ENCODE data around the gene DAP. TPM values are rescaled to one million over a fixed set of nuclear protein-coding genes. Genes with fewer than 3 reads are reported as not detected.

Gene DAP
- total and polyA plus RNA-seq, 10 of the 15 experiments (the other 5 are each of a cell fraction or from before 2014, with no cell fraction given) = 12.9 to 130 (median 49.9) TPM

DNA sequence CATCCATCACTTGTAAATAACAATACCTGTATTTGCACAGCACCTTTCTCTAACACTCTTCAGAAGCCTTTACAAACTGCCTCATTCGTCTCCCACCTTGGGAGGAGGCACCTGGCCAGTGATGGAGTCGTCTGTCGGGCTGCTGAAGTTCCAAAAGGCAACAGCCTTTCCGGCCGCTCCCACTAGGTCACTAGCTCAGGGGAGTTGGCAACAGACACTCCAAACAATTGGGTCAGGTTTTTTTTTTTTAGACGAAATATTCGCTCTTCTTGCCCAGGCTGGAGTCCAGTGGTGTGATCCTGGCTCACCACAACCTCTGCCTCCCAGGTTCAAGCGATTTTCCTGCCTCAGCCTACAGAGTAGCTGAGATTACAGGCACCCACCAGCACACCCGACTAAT lies 4.0 kb downstream of the DAP start:
- H4K20me1 ChIP-seq (ENCODE audit: control insufficient read depth, insufficient read depth) = no peaks in the 10 kb centered on the region; the same call in 1 of the 2 replicates
- peaks cover 77% of the 10 kb centered on the region for H3K79me2 ChIP-seq (ENCODE audit: control insufficient read depth, insufficient read depth, low read length)
- ChIA-PET POLR2A (interaction anchor here (0.6 to 1.0 kb wide), 3 partner anchors 18 to 149 kb away, joined by 3 read pairs; no protein-coding TSS in a partner anchor), CTCF (interaction anchor here (1.0 to 1.6 kb wide), 2 partner anchors 43 to 55 kb away, joined by 4 to 6 read pairs; no protein-coding TSS in a partner anchor), RAD21 (ENCODE audit: unreplicated experiment) (interaction anchor here (1.0 to 3.1 kb wide), 3 partner anchors 20 to 55 kb away, joined by 3 to 12 read pairs (median 5); no protein-coding TSS in a partner anchor), SMC1A (ENCODE audit: uncharacterized antibody, unreplicated experiment) (interaction anchor here (1.6 to 2.8 kb wide), 3 partner anchors 16 to 22 kb away, joined by 5 to 10 read pairs (median 8); no protein-coding TSS in a partner anchor)
- TF ChIP-seq, protein P1, sequence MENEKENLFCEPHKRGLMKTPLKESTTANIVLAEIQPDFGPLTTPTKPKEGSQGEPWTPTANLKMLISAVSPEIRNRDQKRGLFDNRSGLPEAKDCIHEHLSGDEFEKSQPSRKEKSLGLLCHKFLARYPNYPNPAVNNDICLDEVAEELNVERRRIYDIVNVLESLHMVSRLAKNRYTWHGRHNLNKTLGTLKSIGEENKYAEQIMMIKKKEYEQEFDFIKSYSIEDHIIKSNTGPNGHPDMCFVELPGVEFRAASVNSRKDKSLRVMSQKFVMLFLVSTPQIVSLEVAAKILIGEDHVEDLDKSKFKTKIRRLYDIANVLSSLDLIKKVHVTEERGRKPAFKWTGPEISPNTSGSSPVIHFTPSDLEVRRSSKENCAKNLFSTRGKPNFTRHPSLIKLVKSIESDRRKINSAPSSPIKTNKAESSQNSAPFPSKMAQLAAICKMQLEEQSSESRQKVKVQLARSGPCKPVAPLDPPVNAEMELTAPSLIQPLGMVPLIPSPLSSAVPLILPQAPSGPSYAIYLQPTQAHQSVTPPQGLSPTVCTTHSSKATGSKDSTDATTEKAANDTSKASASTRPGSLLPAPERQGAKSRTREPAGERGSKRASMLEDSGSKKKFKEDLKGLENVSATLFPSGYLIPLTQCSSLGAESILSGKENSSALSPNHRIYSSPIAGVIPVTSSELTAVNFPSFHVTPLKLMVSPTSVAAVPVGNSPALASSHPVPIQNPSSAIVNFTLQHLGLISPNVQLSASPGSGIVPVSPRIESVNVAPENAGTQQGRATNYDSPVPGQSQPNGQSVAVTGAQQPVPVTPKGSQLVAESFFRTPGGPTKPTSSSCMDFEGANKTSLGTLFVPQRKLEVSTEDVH (IDR thresholded peaks at IDR 0.05; ENCODE audit: low read depth, partially characterized antibody) = no peak
- TF ChIP-seq, protein P2, sequence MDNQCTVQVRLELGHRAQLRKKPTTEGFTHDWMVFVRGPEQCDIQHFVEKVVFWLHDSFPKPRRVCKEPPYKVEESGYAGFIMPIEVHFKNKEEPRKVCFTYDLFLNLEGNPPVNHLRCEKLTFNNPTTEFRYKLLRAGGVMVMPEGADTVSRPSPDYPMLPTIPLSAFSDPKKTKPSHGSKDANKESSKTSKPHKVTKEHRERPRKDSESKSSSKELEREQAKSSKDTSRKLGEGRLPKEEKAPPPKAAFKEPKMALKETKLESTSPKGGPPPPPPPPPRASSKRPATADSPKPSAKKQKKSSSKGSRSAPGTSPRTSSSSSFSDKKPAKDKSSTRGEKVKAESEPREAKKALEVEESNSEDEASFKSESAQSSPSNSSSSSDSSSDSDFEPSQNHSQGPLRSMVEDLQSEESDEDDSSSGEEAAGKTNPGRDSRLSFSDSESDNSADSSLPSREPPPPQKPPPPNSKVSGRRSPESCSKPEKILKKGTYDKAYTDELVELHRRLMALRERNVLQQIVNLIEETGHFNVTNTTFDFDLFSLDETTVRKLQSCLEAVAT (IDR thresholded peaks at IDR 0.05) = 0 out of 2 replicates have a peak, but pooled peaks have one; percentile 15
- no peak for TF ChIP-seq SREBF1 (IDR thresholded peaks at IDR 0.05; ENCODE audit: low read length)
- H3K4me3 ChIP-seq = peak overlapping the region; percentile 53
- 63% methylated on average over 9 of the region's 9 CpGs for WGBS (ENCODE audit: insufficient coverage, insufficient replicate concordance, low lambda C conversion rate, missing lambda C conversion rate)
- intact Hi-C loops (cut with micrococcal nuclease; ENCODE audit: unreplicated experiment) (loop anchor here (10.0 kb wide), 1 partner anchor 302 kb away; no protein-coding TSS in a partner anchor), in situ Hi-C loops (cut with MboI) (no loop called here)
- no peak overlapping the region for H3K9ac ChIP-seq (ENCODE audit: control insufficient read depth, insufficient read depth, low read length)
- ATAC-seq (no peak), FAIRE-seq (no peak), DNase-seq (ENCODE audit: low read depth, low spot score) (no peak)
- H3K9me3 ChIP-seq (replicated peaks; ENCODE audit: control insufficient read depth, insufficient read depth, low read length) = no peaks in the 10 kb centered on the region
- H3K36me3 ChIP-seq (ENCODE audit: control insufficient read depth in 2 of 2, insufficient read depth in 2 of 2, low read length in 1 of 2) = peaks cover 6 to 17% of the 10 kb centered on the region in 2 experiments
- H3K27ac ChIP-seq (ENCODE audit: control insufficient read depth, insufficient read depth) = no peak overlapping the region; the same call in 1 of the 2 replicates
- H2AFZ ChIP-seq (ENCODE audit: control insufficient read depth, low read depth, low read length) = no peak overlapping the region
- peaks cover 16% of the 10 kb centered on the region for H3K4me1 ChIP-seq (ENCODE audit: control insufficient read depth, insufficient read depth, low read length)
- H3K4me2 ChIP-seq (ENCODE audit: control insufficient read depth, insufficient read depth) = peak overlapping the region; percentile 30
- BruUV-seq (replicated peaks) = no TSS peak
- no peaks in the 10 kb centered on the region for H3K27me3 ChIP-seq (replicated peaks in 1 of 2; ENCODE audit: control insufficient read depth in 2 of 2, insufficient read depth in 2 of 2, low read length in 1 of 2)

All from GM12878 (cell line).